MCF 10A (cell line): Measurements from ENCODE around the gene CDKL5. TPM values are rescaled to one million over a fixed set of nuclear protein-coding genes. Genes with fewer than 3 reads are reported as not detected.

Source experiments
- BruUV-seq: library from RNA; stranded (reverse); fragments of 400-500 nt; replicated peaks from 2 replicates; lab custom pipeline; 2021; lab: Mats Ljungman, UMichigan
- CTCF ChIA-PET: fragments of 300-600 bp; sonication (Branson Sonifier 250); formaldehyde crosslinking; extraction: SDS; loops from one replicate; lab custom pipeline; 2021; ENCODE audit warnings: antibody characterized with exemption, inconsistent platforms; lab: Yijun Ruan, JAX
- POLR2A ChIA-PET: fragments of 300-600, 350-650 bp; sonication (Branson Sonifier 250); formaldehyde crosslinking; extraction: SDS; loops from one replicate; lab custom pipeline; 2020; ENCODE audit warnings: antibody characterized with exemption, inconsistent platforms; lab: Yijun Ruan, JAX
- DNase-seq: peaks from one replicate; pipeline ENCODE4 v3.0.0-alpha.2; 2018; ENCODE audit not compliant: unreplicated experiment
- H3K27ac Mint-ChIP-seq: one replicate; pipeline ENCODE4 v1.8.0; 2022; ENCODE audit warnings: mild to moderate bottlenecking, low read depth, mixed read lengths; ENCODE audit not compliant: unreplicated experiment
- H3K27me3 Mint-ChIP-seq: one replicate; pipeline ENCODE4 v1.8.0; 2022; ENCODE audit warnings: mixed read lengths; ENCODE audit not compliant: insufficient read depth, unreplicated experiment
- H3K36me3 Mint-ChIP-seq: one replicate; pipeline ENCODE4 v1.8.0; 2022; ENCODE audit warnings: mild to moderate bottlenecking, moderate library complexity, mixed read lengths; ENCODE audit not compliant: insufficient read depth, unreplicated experiment
- H3K4me1 Mint-ChIP-seq: one replicate; pipeline ENCODE4 v1.8.0; 2022; ENCODE audit warnings: mixed read lengths; ENCODE audit not compliant: insufficient read depth, unreplicated experiment
- H3K4me3 Mint-ChIP-seq: one replicate; pipeline ENCODE4 v1.8.0; 2022; ENCODE audit warnings: mild to moderate bottlenecking, moderate library complexity, mixed read lengths; ENCODE audit not compliant: unreplicated experiment
- H3K9me3 Mint-ChIP-seq: one replicate; pipeline ENCODE4 v1.8.0; 2022; ENCODE audit warnings: mixed read lengths; ENCODE audit not compliant: unreplicated experiment
- intact Hi-C: fragments of 100-400 bp; cut with micrococcal nuclease; formaldehyde crosslinking; loops from 2 replicates; pipeline ENCODE4 v1.14.1; 2022
- total RNA-seq: library from RNA; stranded (reverse); gene quantifications from 2 replicates; pipeline ENCODE4 v1.2.3, GENCODE V29; 2022
- TF ChIP-seq, protein P1 (sequence below): fragments of 200-600 bp; IDR thresholded peaks from one replicate; pipeline ENCODE4 v1.8.0; 2022; ENCODE audit warnings: antibody characterized with exemption, mild to moderate bottlenecking; ENCODE audit not compliant: unreplicated experiment

CDKL5 gene
- total RNA-seq, 1 experiment from 2014 or later, result 8.2 TPM

DNA sequence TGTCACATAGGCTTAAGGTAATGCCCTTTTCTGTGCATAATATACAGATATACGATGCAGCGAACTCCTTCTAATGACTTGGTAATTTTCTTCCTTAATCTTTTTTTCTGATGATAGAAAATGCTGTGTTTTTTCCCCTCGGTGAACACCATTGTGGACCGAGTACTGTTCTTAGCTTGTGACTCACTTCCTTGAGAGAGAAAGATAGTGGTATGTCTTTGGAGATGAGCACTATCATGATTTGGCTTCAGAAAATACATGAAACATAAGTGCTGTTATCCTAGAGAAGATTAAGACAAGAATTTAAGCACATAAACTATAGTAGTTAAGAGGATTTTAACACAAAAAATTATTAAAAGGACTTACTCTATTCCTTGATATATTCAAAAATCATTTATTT, 182.6 kb downstream of the CDKL5 start:
- ChIA-PET CTCF (no interaction called here), POLR2A (interaction anchor here (0.6 kb wide), 2 partner anchors 11 to 638 kb away, joined by 3 to 4 read pairs; no protein-coding TSS in a partner anchor)
- intact Hi-C loops, result no loop called here
- peaks cover 16% of the 10 kb centered on the region for H3K36me3 Mint-ChIP-seq
- H3K4me1 Mint-ChIP-seq, result no peaks in the 10 kb centered on the region
- H3K4me3 Mint-ChIP-seq, result no peak overlapping the region
- H3K9me3 Mint-ChIP-seq, result peaks cover 14% of the 10 kb centered on the region
- no peak overlapping the region for H3K27ac Mint-ChIP-seq
- TF ChIP-seq, protein P1, sequence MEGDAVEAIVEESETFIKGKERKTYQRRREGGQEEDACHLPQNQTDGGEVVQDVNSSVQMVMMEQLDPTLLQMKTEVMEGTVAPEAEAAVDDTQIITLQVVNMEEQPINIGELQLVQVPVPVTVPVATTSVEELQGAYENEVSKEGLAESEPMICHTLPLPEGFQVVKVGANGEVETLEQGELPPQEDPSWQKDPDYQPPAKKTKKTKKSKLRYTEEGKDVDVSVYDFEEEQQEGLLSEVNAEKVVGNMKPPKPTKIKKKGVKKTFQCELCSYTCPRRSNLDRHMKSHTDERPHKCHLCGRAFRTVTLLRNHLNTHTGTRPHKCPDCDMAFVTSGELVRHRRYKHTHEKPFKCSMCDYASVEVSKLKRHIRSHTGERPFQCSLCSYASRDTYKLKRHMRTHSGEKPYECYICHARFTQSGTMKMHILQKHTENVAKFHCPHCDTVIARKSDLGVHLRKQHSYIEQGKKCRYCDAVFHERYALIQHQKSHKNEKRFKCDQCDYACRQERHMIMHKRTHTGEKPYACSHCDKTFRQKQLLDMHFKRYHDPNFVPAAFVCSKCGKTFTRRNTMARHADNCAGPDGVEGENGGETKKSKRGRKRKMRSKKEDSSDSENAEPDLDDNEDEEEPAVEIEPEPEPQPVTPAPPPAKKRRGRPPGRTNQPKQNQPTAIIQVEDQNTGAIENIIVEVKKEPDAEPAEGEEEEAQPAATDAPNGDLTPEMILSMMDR, result no peak
- H3K27me3 Mint-ChIP-seq, result no peaks in the 10 kb centered on the region
- BruUV-seq, result no TSS peak
- DNase-seq, result no peak

DNA sequence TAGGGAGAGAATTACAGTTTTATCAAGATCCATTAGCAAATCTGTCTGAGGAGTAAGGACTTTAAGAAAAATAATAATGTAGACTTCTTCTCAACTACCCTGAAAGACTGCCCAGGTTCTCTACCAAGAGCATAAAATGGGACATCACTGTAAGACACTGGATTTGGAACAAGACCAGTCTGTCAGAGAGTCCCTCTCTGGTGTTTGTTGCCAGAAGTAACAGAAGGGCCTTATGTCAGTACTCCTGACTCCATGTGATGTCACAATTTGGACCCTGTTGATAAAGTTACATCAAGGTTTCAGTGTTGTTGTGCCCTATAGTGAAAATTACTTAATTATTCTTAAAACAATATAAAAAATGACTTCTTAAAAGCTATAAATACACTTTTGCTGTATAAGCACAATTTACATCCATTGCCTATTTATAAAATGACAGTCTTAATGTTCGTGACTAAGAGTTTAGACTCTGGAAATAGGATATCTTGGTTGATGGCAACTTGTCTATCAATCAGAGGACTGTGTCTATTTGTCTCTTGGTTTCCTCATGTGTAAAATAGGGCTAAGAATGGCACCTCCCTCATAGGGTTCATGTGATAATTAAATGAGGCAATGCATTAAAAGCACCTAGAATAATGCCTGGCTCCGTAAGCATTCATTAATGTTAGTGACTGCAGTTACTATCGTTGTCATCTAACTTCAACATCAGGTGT, 188.7 kb downstream of the CDKL5 start:
- intact Hi-C loops, result no loop called here
- Mint-ChIP-seq H3K4me3 (no peak overlapping the region), H3K9me3 (peaks cover 14% of the 10 kb centered on the region), H3K36me3 (peaks cover 15% of the 10 kb centered on the region), H3K4me1 (peaks cover 17% of the 10 kb centered on the region), H3K27me3 (no peaks in the 10 kb centered on the region), H3K27ac (no peak overlapping the region)
- BruUV-seq, result no TSS peak
- ChIA-PET POLR2A (no interaction called here), CTCF (no interaction called here)
- TF ChIP-seq, protein P1, result no peak
- no peak for DNase-seq

DNA sequence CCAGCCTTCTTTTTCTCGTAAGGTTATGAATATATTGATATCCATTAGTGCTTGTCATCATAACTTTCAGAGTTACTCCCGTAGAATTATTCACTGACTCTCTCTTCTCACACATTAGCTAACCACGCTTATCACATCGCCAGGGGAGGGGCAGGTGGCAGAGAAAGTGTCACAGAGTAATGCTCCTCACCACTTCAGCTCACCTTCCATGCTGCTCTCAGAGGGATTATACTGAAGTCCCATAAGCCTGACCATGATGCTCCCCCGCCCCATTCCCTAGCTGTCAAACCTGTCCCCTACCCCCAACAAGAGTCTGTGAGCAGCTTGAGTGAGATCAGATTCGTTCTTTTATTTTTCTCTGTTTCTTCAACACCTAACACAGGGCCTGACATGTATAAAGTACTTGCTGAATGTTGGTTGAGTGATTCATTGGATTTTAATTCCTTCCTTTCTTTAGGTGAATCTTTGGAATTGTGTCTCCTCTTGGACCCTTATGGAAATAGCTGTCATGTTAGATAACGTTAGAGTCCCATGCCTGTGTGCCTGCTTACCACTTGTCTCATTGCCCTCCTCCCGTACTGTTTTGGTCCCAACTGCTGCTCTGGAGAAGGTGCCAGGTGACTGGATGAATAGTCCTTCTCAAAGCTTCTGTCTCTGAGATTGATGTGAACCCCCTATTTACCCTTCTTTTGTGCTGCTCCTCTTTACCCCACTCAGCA, 191.4 kb downstream of the CDKL5 start:
- Mint-ChIP-seq H3K27me3 (no peaks in the 10 kb centered on the region), H3K4me3 (no peak overlapping the region), H3K36me3 (peaks cover 15% of the 10 kb centered on the region), H3K27ac (peak overlapping the region; percentile 40), H3K9me3 (no peaks in the 10 kb centered on the region), H3K4me1 (peaks cover 17% of the 10 kb centered on the region)
- POLR2A ChIA-PET, result interaction anchor here (0.5 to 0.9 kb wide), 3 partner anchors 20 to 270 kb away, joined by 3 to 5 read pairs (median 3); no protein-coding TSS in a partner anchor
- intact Hi-C loops, result no loop called here
- CTCF ChIA-PET, result interaction anchor here (0.6 to 1.3 kb wide), 2 partner anchors 29 to 718 kb away, joined by 3 to 4 read pairs; no protein-coding TSS in a partner anchor
- DNase-seq, result no peak
- TF ChIP-seq, protein P1, result no peak
- BruUV-seq, result no TSS peak

DNA sequence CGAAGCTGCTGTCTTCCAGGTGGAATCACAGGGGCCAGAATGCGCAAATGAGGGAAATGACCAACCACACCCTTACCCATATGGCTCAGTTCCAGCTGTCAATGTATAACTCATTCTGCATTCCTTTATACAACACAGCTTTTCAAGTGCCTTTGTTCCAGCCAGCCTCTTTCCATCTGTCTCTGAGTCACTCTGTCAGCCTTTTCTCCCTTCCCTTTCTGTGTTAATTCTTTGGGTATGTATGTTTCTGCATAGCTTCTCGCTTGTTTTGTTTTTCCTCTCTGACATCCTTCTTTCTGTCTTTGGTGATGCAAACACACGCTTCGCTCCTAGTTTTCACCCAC, 192.0 kb downstream of the CDKL5 start:
- Mint-ChIP-seq H3K27ac (peak overlapping the region; percentile 40), H3K36me3 (peaks cover 15% of the 10 kb centered on the region), H3K4me1 (peaks cover 17% of the 10 kb centered on the region), H3K4me3 (peak overlapping the region; percentile 19), H3K27me3 (no peaks in the 10 kb centered on the region), H3K9me3 (no peaks in the 10 kb centered on the region)
- POLR2A ChIA-PET, result interaction anchor here (0.8 to 0.9 kb wide), 2 partner anchors 20 to 269 kb away, joined by 3 to 5 read pairs; no protein-coding TSS in a partner anchor
- intact Hi-C loops, result no loop called here
- TF ChIP-seq, protein P1, result no peak
- no TSS peak for BruUV-seq
- CTCF ChIA-PET, result interaction anchor here (0.6 to 1.3 kb wide), 4 partner anchors 30 to 717 kb away, joined by 3 to 4 read pairs (median 4); no protein-coding TSS in a partner anchor
- peak; percentile 75 for DNase-seq
